ENCODE data around the gene ZNF792.

The ZNF792 gene

DNA sequence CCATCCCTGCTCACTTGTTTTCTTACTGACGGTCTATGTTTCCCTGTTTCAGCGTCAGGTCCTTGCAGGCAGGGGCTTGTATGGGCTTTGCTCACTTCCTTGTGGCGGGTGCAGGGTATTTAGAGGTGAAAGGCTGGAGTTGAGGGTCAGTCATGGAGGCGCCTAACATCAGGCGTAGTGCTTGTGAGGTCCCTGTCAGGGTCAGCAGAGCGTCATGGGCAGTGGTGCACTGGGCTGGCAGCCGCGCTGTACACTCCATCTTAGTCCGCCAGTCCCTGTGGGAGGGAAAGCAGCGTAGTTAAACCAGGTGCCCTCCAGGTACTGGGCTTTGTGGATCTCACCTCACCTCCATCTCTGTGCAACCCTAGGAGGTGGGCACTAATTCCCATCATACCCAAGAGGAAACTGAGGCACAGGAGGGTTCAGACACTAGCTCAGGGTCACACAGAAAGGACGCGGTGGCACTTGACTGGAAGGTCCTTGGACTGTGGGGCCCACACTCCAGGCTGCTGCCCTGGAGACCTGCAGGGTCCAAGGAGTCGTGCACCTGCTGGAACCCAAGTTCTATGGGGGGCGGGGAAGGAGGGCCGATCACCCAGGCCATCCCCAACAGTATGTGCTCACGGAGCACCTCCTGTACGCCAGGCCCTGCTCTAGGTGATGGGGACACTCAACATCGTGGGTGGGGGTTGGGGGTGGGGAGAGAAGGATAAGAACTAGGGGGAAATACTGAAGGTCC, 40.7 kb upstream of the ZNF792 start:
- peaks cover 1% of the 10 kb centered on the region for H3K9me3 ChIP-seq (ENCODE audit: insufficient read depth, low read depth, low read length)
- H3K23ac ChIP-seq (ENCODE audit: low read length), result no peak overlapping the region
- no peak overlapping the region for H2BK120ac ChIP-seq (ENCODE audit: insufficient read depth, low read length, poor library complexity)
- H3K4me1 ChIP-seq (ENCODE audit: control insufficient read depth in 1 of 2, insufficient read depth in 2 of 2, low read length in 2 of 2), result peaks cover 7 to 12% of the 10 kb centered on the region in 2 experiments
- no peak overlapping the region for H2AK5ac ChIP-seq (ENCODE audit: low read length)
- peaks cover 6% of the 10 kb centered on the region for H3K79me2 ChIP-seq (ENCODE audit: control insufficient read depth, insufficient read depth, low read length, poor library complexity)
- peak overlapping the region; percentile 28 for H3K4ac ChIP-seq (ENCODE audit: low read depth, low read length)
- H3K9ac ChIP-seq (ENCODE audit: low read length), result no peak overlapping the region
- no peak overlapping the region for H4K8ac ChIP-seq (ENCODE audit: low read depth, low read length)
- H3K79me1 ChIP-seq (ENCODE audit: low read length), result peaks cover 8% of the 10 kb centered on the region
- DNase-seq, result no peak
- no peaks in the 10 kb centered on the region for H3K27me3 ChIP-seq (ENCODE audit: insufficient read depth, low read length)
- no peak overlapping the region for H3K4me2 ChIP-seq (ENCODE audit: low read length)
- no peak overlapping the region for H3K18ac ChIP-seq (ENCODE audit: low read length)
- H4K12ac ChIP-seq (ENCODE audit: low read depth, low read length), result no peak overlapping the region
- H3K14ac ChIP-seq (ENCODE audit: low read length), result no peak overlapping the region
- no peak overlapping the region for H2AFZ ChIP-seq (ENCODE audit: insufficient read depth, low read length, poor library complexity)
- WGBS (ENCODE audit: extremely low coverage, insufficient coverage, insufficient read length), result no CpG with 5 or more reads among the region's 18 CpGs
- H2BK12ac ChIP-seq (ENCODE audit: low read length), result no peak overlapping the region
- H2BK5ac ChIP-seq (ENCODE audit: low read depth, low read length, poor library complexity), result no peak overlapping the region
- peaks cover 25 to 32% of the 10 kb centered on the region in 2 experiments for H3K36me3 ChIP-seq (ENCODE audit: control insufficient read depth in 1 of 2, insufficient read depth in 2 of 2, low read length in 2 of 2)
- no peak overlapping the region for H4K91ac ChIP-seq (ENCODE audit: low read depth, low read length)
- H3K27ac ChIP-seq (ENCODE audit: low read depth, low read length), result no peak overlapping the region
- peak overlapping the region; percentile 8 for H3K4me3 ChIP-seq (ENCODE audit: low read depth, low read length)

DNA sequence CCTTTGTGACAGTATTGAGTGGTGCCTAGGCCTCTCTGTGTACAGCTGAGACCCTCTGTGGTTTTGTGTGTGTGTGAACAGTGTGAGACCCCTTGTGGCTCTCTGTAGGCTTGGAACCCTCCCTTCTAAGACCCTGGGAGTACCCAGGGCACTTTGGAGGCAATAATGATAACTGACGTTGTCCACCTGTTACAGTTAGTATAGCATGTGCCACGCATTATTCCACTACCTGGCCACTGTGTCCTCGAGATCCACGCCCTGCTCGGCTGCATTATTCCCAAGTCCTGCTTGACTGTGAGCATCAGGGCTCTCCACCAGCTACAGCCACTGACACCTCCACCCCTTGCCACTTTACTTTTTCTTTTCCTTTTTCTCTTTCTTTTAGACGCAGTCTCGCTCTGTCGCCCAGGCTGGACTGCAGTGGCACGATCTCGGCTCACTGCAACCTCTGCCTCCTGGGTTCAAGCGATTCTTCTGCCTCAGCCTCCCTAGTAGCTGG, 38.1 kb upstream of the ZNF792 start:
- H3K27me3 ChIP-seq (ENCODE audit: insufficient read depth, low read length), result no peaks in the 10 kb centered on the region
- peaks cover 1% of the 10 kb centered on the region for H3K9me3 ChIP-seq (ENCODE audit: insufficient read depth, low read depth, low read length)
- H4K8ac ChIP-seq (ENCODE audit: low read depth, low read length), result no peak overlapping the region
- H3K18ac ChIP-seq (ENCODE audit: low read length), result no peak overlapping the region
- no peak overlapping the region for H4K91ac ChIP-seq (ENCODE audit: low read depth, low read length)
- no peak overlapping the region for H3K23ac ChIP-seq (ENCODE audit: low read length)
- no peak overlapping the region for H2BK120ac ChIP-seq (ENCODE audit: insufficient read depth, low read length, poor library complexity)
- no peak overlapping the region for H3K9ac ChIP-seq (ENCODE audit: low read length)
- DNase-seq, result no peak
- peaks cover 10% of the 10 kb centered on the region for H3K79me1 ChIP-seq (ENCODE audit: low read length)
- no CpG with 5 or more reads among the region's 11 CpGs for WGBS (ENCODE audit: extremely low coverage, insufficient coverage, insufficient read length)
- H2AFZ ChIP-seq (ENCODE audit: insufficient read depth, low read length, poor library complexity), result no peak overlapping the region
- H3K4me3 ChIP-seq (ENCODE audit: low read depth, low read length), result no peak overlapping the region
- peaks cover 9 to 21% of the 10 kb centered on the region in 2 experiments for H3K4me1 ChIP-seq (ENCODE audit: control insufficient read depth in 1 of 2, insufficient read depth in 2 of 2, low read length in 2 of 2)
- no peak overlapping the region for H2BK5ac ChIP-seq (ENCODE audit: low read depth, low read length, poor library complexity)
- no peak overlapping the region for H3K4me2 ChIP-seq (ENCODE audit: low read length)
- H3K36me3 ChIP-seq (ENCODE audit: control insufficient read depth in 1 of 2, insufficient read depth in 2 of 2, low read length in 2 of 2), result peaks cover 16 to 22% of the 10 kb centered on the region in 2 experiments
- no peak overlapping the region for H3K14ac ChIP-seq (ENCODE audit: low read length)
- no peak overlapping the region for H2AK5ac ChIP-seq (ENCODE audit: low read length)
- no peak overlapping the region for H2BK12ac ChIP-seq (ENCODE audit: low read length)
- H3K79me2 ChIP-seq (ENCODE audit: control insufficient read depth, insufficient read depth, low read length, poor library complexity), result peaks cover 9% of the 10 kb centered on the region
- no peak overlapping the region for H4K12ac ChIP-seq (ENCODE audit: low read depth, low read length)
- no peak overlapping the region for H3K4ac ChIP-seq (ENCODE audit: low read depth, low read length)
- no peak overlapping the region for H3K27ac ChIP-seq (ENCODE audit: low read depth, low read length)

DNA sequence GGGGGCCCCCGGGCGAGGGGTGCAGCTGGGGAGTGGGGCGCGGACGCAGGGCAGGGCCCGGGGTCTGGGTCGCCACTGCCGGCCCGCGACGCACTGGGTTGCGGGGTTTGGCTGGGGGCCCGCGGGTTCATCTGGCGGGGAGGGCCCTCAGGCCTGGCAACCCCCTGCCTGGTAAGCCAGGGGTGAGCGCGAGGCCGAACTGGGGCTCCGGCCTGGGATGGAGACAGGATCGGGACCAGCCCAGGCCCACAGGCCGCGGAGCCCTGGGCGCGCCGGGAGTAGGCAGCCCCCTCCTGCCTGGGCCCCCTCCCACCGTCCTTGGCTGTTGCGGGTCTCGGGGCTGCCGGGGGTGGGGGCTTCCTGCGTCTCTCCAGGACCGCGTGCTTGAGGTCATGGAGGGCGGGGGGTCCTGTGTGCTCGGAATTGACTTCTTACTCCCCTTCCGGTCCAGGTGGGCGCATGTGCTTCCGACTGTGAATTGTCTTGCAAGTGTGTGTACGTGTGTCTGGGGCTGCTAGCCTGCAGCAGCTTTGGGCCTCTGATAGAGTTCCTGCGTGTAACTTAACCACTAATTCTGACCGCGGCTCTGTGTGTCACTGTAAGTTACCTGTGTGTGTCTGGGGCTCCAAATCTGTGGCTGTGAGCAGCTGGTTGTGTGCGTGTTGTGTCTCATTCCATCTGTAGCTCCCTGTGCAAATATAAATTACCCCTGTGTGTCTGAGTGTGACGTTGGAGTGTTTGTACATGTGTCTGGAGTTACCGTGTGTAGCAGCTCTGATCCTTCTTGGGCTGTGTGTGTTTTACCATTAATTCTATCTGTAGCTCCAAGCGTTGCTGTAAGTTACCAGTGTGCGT, 36.8 kb upstream of the ZNF792 start:
- H2BK12ac ChIP-seq (ENCODE audit: low read length), result peak overlapping the region; percentile 28
- peaks cover 9 to 21% of the 10 kb centered on the region in 2 experiments for H3K4me1 ChIP-seq (ENCODE audit: control insufficient read depth in 1 of 2, insufficient read depth in 2 of 2, low read length in 2 of 2)
- peak overlapping the region; percentile 92 for H3K4ac ChIP-seq (ENCODE audit: low read depth, low read length)
- H2BK120ac ChIP-seq (ENCODE audit: insufficient read depth, low read length, poor library complexity), result peak overlapping the region; percentile 54
- H2BK5ac ChIP-seq (ENCODE audit: low read depth, low read length, poor library complexity), result peak overlapping the region; percentile 41
- peak; percentile 3 to 30 for DNase-seq
- peak overlapping the region; percentile 59 for H3K9ac ChIP-seq (ENCODE audit: low read length)
- H3K27me3 ChIP-seq (ENCODE audit: insufficient read depth, low read length), result no peaks in the 10 kb centered on the region
- H2AFZ ChIP-seq (ENCODE audit: insufficient read depth, low read length, poor library complexity), result peak overlapping the region; percentile 78
- peak overlapping the region; percentile 95 for H2AK5ac ChIP-seq (ENCODE audit: low read length)
- peaks cover 9% of the 10 kb centered on the region for H3K79me2 ChIP-seq (ENCODE audit: control insufficient read depth, insufficient read depth, low read length, poor library complexity)
- H4K91ac ChIP-seq (ENCODE audit: low read depth, low read length), result peak overlapping the region; percentile 94
- peak overlapping the region; percentile 93 for H4K8ac ChIP-seq (ENCODE audit: low read depth, low read length)
- H3K14ac ChIP-seq (ENCODE audit: low read length), result peak overlapping the region; percentile 92
- H3K4me3 ChIP-seq (ENCODE audit: low read depth, low read length), result peak overlapping the region; percentile 88
- H3K4me2 ChIP-seq (ENCODE audit: low read length), result peak overlapping the region; percentile 67
- H3K79me1 ChIP-seq (ENCODE audit: low read length), result peaks cover 10% of the 10 kb centered on the region
- WGBS (ENCODE audit: extremely low coverage, insufficient coverage, insufficient read length), result no CpG with 5 or more reads among the region's 46 CpGs
- no peak overlapping the region for H3K23ac ChIP-seq (ENCODE audit: low read length)
- H3K9me3 ChIP-seq (ENCODE audit: insufficient read depth, low read depth, low read length), result no peaks in the 10 kb centered on the region
- peak overlapping the region; percentile 54 for H3K27ac ChIP-seq (ENCODE audit: low read depth, low read length)
- H3K18ac ChIP-seq (ENCODE audit: low read length), result peak overlapping the region; percentile 83
- peak overlapping the region; percentile 86 for H4K12ac ChIP-seq (ENCODE audit: low read depth, low read length)
- peaks cover 7 to 16% of the 10 kb centered on the region in 2 experiments for H3K36me3 ChIP-seq (ENCODE audit: control insufficient read depth in 1 of 2, insufficient read depth in 2 of 2, low read length in 2 of 2)

DNA sequence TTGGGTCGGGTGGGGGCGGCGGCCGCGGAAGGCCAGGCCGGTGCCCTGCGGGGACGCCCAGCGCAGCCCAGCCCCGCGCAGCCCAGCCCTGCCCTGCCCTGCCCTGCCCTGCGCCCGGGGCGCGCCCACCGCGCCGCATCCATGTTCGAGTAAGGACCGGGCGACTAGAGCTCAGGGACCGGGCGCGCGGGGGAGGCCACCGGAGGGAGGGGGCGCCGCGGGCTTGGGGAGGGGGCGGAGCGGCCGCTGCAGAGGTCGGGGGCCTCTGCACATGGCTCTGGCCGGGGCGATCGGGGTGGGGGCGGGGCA, 36.3 kb upstream of the ZNF792 start:
- Histone ChIP-seq H3K9ac (ENCODE audit: low read length) (no peak overlapping the region), H3K36me3 (ENCODE audit: control insufficient read depth in 1 of 2, insufficient read depth in 2 of 2, low read length in 2 of 2) (peaks cover 3 to 12% of the 10 kb centered on the region in 2 experiments), H3K27ac (ENCODE audit: low read depth, low read length) (peak overlapping the region; percentile 49), H2BK120ac (ENCODE audit: insufficient read depth, low read length, poor library complexity) (peak overlapping the region; percentile 34), H4K8ac (ENCODE audit: low read depth, low read length) (peak overlapping the region; percentile 57), H3K79me1 (ENCODE audit: low read length) (peaks cover 10% of the 10 kb centered on the region), H4K91ac (ENCODE audit: low read depth, low read length) (peak overlapping the region; percentile 85), H3K9me3 (ENCODE audit: insufficient read depth, low read depth, low read length) (no peaks in the 10 kb centered on the region), H2BK5ac (ENCODE audit: low read depth, low read length, poor library complexity) (peak overlapping the region; percentile 58), H3K4me2 (ENCODE audit: low read length) (peak overlapping the region; percentile 67), H2AK5ac (ENCODE audit: low read length) (no peak overlapping the region), H3K4me3 (ENCODE audit: low read depth, low read length) (peak overlapping the region; percentile 88), H3K14ac (ENCODE audit: low read length) (peak overlapping the region; percentile 81), H3K4me1 (ENCODE audit: control insufficient read depth in 1 of 2, insufficient read depth in 2 of 2, low read length in 2 of 2) (peaks cover 9 to 21% of the 10 kb centered on the region in 2 experiments), H3K4ac (ENCODE audit: low read depth, low read length) (no peak overlapping the region), H3K23ac (ENCODE audit: low read length) (no peak overlapping the region), H3K18ac (ENCODE audit: low read length) (no peak overlapping the region), H2BK12ac (ENCODE audit: low read length) (no peak overlapping the region), H3K27me3 (ENCODE audit: insufficient read depth, low read length) (no peaks in the 10 kb centered on the region), H4K12ac (ENCODE audit: low read depth, low read length) (peak overlapping the region; percentile 51), H3K79me2 (ENCODE audit: control insufficient read depth, insufficient read depth, low read length, poor library complexity) (peaks cover 9% of the 10 kb centered on the region), H2AFZ (ENCODE audit: insufficient read depth, low read length, poor library complexity) (peak overlapping the region; percentile 79)
- DNase-seq, result no peak
- no CpG with 5 or more reads among the region's 37 CpGs for WGBS (ENCODE audit: extremely low coverage, insufficient coverage, insufficient read length)

All from trophoblast cell (in vitro differentiated cells and primary cell).